ENCODE data around the gene TMEM100.

TMEM100 gene

GRCh38 chr17:55717898-55718735 lies 4.5 kb downstream of the TMEM100 start:
- peak; percentile 79 for DNase-seq (ENCODE audit: low read depth, low spot score)

GRCh38 chr17:55717432-55717831 lies 5.2 kb downstream of the TMEM100 start:
- DNase-seq (ENCODE audit: low read depth, low spot score): no peak

GRCh38 chr17:55710829-55711496 lies 11.7 kb downstream of the TMEM100 start:
- DNase-seq (ENCODE audit: low read depth, low spot score): no peak

- DNase-seq (ENCODE audit: low read depth, low spot score): no peak
These were observed 12.3 kb downstream of the TMEM100 start for GRCh38 chr17:55710410-55710809.

GRCh38 chr17:55709984-55710383 lies 12.7 kb downstream of the TMEM100 start:
- DNase-seq (ENCODE audit: low read depth, low spot score): no peak

- DNase-seq (ENCODE audit: low read depth, low spot score): no peak
These were observed 13.2 kb downstream of the TMEM100 start for GRCh38 chr17:55709440-55709839.

- no peak for DNase-seq (ENCODE audit: low read depth, low spot score)
These were observed 14.3 kb downstream of the TMEM100 start for GRCh38 chr17:55708175-55708974.

GRCh38 chr17:55706808-55707773 lies 15.6 kb downstream of the TMEM100 start:
- DNase-seq (ENCODE audit: low read depth, low spot score): peak; percentile 44

- DNase-seq (ENCODE audit: low read depth, low spot score): no peak
These were observed 16.8 kb downstream of the TMEM100 start for GRCh38 chr17:55705847-55706246.

GRCh38 chr17:55704401-55704800 lies 18.3 kb downstream of the TMEM100 start:
- no peak for DNase-seq (ENCODE audit: low read depth, low spot score)

- DNase-seq (ENCODE audit: low read depth, low spot score): no peak
These were observed 20.5 kb downstream of the TMEM100 start for GRCh38 chr17:55702150-55702549.

- no peak for DNase-seq (ENCODE audit: low read depth, low spot score)
These were observed 23.3 kb downstream of the TMEM100 start for GRCh38 chr17:55699181-55699860.

GRCh38 chr17:55694286-55694910 lies 28.3 kb downstream of the TMEM100 start:
- DNase-seq (ENCODE audit: low read depth, low spot score): no peak

- DNase-seq (ENCODE audit: low read depth, low spot score): no peak
These were observed 29.1 kb downstream of the TMEM100 start for GRCh38 chr17:55693254-55694216.

- no peak for DNase-seq (ENCODE audit: low read depth, low spot score)
These were observed 30.4 kb downstream of the TMEM100 start for GRCh38 chr17:55692276-55692675.

GRCh38 chr17:55691666-55692065 lies 31.0 kb downstream of the TMEM100 start:
- DNase-seq (ENCODE audit: low read depth, low spot score): no peak

GRCh38 chr17:55690105-55690508 lies 32.6 kb downstream of the TMEM100 start:
- no peak for DNase-seq (ENCODE audit: low read depth, low spot score)

- no peak for DNase-seq (ENCODE audit: low read depth, low spot score)
These were observed 33.0 kb downstream of the TMEM100 start for GRCh38 chr17:55689672-55690071.

- DNase-seq (ENCODE audit: low read depth, low spot score): no peak
These were observed 34.6 kb downstream of the TMEM100 start for GRCh38 chr17:55688057-55688456.

Data from ELF-1 (cell line).